ENCODE measurements around the gene VSNL1. TPM values are rescaled to one million over a fixed set of nuclear protein-coding genes. Genes with fewer than 3 reads are reported as not detected.

Gene VSNL1
- total RNA-seq, 1 experiment from 2014 or later = not detected

- Histone ChIP-seq H3K27ac (no peak overlapping the region), H3K4me2 (peak overlapping the region; percentile 6; the same call in 1 of the 2 replicates), H4K20me1 (ENCODE audit: insufficient read depth) (no peaks in the 10 kb centered on the region), H3K79me2 (ENCODE audit: low read depth) (no peaks in the 10 kb centered on the region), H2AFZ (0 out of 2 replicates have a peak overlapping the region, but pooled peaks have one; percentile 5), H3K4me1 (replicated peaks; ENCODE audit: insufficient read depth) (peaks cover 15% of the 10 kb centered on the region), H3K4me3 (no peak overlapping the region), H3K36me3 (ENCODE audit: low read depth) (no peaks in the 10 kb centered on the region), H3K9me2 (ENCODE audit: insufficient read depth) (peaks cover 7% of the 10 kb centered on the region; the same call in 1 of the 2 replicates), H3F3A (ENCODE audit: insufficient read depth, low read depth) (no peaks in the 10 kb centered on the region), H3K9me3 (ENCODE audit: insufficient read depth, low read depth) (no peaks in the 10 kb centered on the region), H3K27me3 (ENCODE audit: insufficient read depth, low read depth) (no peaks in the 10 kb centered on the region)
- ChIA-PET POLR2A (ENCODE audit: unreplicated experiment) (interaction anchor here (0.6 kb wide), 1 partner anchor 1330 kb away, joined by 5 read pairs; no protein-coding TSS in a partner anchor), CTCF (no interaction called here)
- BruUV-seq (replicated peaks) = no TSS peak
- DNase-seq = no peak
- TF ChIP-seq, protein P1, sequence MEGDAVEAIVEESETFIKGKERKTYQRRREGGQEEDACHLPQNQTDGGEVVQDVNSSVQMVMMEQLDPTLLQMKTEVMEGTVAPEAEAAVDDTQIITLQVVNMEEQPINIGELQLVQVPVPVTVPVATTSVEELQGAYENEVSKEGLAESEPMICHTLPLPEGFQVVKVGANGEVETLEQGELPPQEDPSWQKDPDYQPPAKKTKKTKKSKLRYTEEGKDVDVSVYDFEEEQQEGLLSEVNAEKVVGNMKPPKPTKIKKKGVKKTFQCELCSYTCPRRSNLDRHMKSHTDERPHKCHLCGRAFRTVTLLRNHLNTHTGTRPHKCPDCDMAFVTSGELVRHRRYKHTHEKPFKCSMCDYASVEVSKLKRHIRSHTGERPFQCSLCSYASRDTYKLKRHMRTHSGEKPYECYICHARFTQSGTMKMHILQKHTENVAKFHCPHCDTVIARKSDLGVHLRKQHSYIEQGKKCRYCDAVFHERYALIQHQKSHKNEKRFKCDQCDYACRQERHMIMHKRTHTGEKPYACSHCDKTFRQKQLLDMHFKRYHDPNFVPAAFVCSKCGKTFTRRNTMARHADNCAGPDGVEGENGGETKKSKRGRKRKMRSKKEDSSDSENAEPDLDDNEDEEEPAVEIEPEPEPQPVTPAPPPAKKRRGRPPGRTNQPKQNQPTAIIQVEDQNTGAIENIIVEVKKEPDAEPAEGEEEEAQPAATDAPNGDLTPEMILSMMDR (conservative IDR thresholded peaks at IDR 0.05) = no peak
- TF ChIP-seq EZH2 (IDR thresholded peaks at IDR 0.05; ENCODE audit: low read depth) = no peak
- intact Hi-C loops (cut with micrococcal nuclease; ENCODE audit: unreplicated experiment) = no loop called here
Observed at GRCh38 chr2:17506736-17507616, 33.5 kb upstream of the VSNL1 start.

DNA sequence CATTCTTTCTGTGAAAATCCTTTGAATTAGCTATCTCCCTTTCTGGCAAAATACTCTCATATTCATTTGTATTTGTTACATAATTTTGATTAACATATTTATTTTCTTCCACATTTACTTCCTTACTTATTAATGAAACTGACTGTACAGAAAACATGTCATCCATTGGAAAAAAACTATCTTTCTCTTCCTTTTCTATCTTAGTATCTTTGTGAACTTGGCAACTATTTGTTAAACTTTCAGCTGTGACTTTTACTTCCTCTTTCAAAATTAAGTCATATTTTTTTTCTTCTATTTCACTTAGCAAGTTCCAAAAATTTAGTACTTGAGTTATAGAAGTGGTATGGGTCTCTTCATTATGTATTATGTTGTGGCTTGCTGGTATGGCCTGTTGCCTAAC, 24.8 kb upstream of the VSNL1 start:
- Histone ChIP-seq H3K4me3 (no peak overlapping the region), H3K9me2 (ENCODE audit: insufficient read depth) (peaks cover 8% of the 10 kb centered on the region; the same call in 1 of the 2 replicates), H3K4me2 (no peak overlapping the region), H3K4me1 (replicated peaks; ENCODE audit: insufficient read depth) (no peaks in the 10 kb centered on the region; the same call in 1 of the 2 replicates), H4K20me1 (ENCODE audit: insufficient read depth) (no peaks in the 10 kb centered on the region), H3K79me2 (ENCODE audit: low read depth) (no peaks in the 10 kb centered on the region), H3K27ac (no peak overlapping the region), H3K36me3 (ENCODE audit: low read depth) (no peaks in the 10 kb centered on the region), H3K27me3 (ENCODE audit: insufficient read depth, low read depth) (no peaks in the 10 kb centered on the region), H3K9me3 (ENCODE audit: insufficient read depth, low read depth) (0 out of 2 replicates have a peak, but pooled peaks cover 3% of the 10 kb centered on the region), H3F3A (ENCODE audit: insufficient read depth, low read depth) (no peaks in the 10 kb centered on the region), H2AFZ (peak overlapping the region; percentile 52)
- POLR2A ChIA-PET (ENCODE audit: unreplicated experiment) = no interaction called here
- CTCF ChIA-PET = no interaction called here
- no peak for TF ChIP-seq EZH2 (IDR thresholded peaks at IDR 0.05; ENCODE audit: low read depth)
- TF ChIP-seq, protein P1 (conservative IDR thresholded peaks at IDR 0.05) = no peak
- BruUV-seq (replicated peaks) = no TSS peak
- intact Hi-C loops (cut with micrococcal nuclease; ENCODE audit: unreplicated experiment) = no loop called here
- no peak for DNase-seq

- Histone ChIP-seq H2AFZ (peak overlapping the region; percentile 88), H3K27ac (no peak overlapping the region)
- intact Hi-C loops (cut with micrococcal nuclease; ENCODE audit: unreplicated experiment) = no loop called here
Observed at GRCh38 chr2:17517481-17518211, 22.9 kb upstream of the VSNL1 start.

More at GRCh38 chr2:17517481-17518211, 22.9 kb upstream of the VSNL1 start:
- H3K79me2 ChIP-seq (ENCODE audit: low read depth) = no peaks in the 10 kb centered on the region
- no peaks in the 10 kb centered on the region for H3F3A ChIP-seq (ENCODE audit: insufficient read depth, low read depth)
- 0 out of 2 replicates have a peak, but pooled peaks cover 4% of the 10 kb centered on the region for H3K9me2 ChIP-seq (ENCODE audit: insufficient read depth)
- no peaks in the 10 kb centered on the region; the same call in 1 of the 2 replicates for H3K4me1 ChIP-seq (replicated peaks; ENCODE audit: insufficient read depth)
- 0 out of 2 replicates have a peak, but pooled peaks cover 3% of the 10 kb centered on the region for H3K9me3 ChIP-seq (ENCODE audit: insufficient read depth, low read depth)
- peak overlapping the region; percentile 94 for H3K4me2 ChIP-seq
- H3K27me3 ChIP-seq (ENCODE audit: insufficient read depth, low read depth) = no peaks in the 10 kb centered on the region
- H4K20me1 ChIP-seq (ENCODE audit: insufficient read depth) = no peaks in the 10 kb centered on the region
- TF ChIP-seq, protein P1 (conservative IDR thresholded peaks at IDR 0.05) = no peak
- BruUV-seq (replicated peaks) = no TSS peak
- no peak for DNase-seq
- H3K36me3 ChIP-seq (ENCODE audit: low read depth) = no peaks in the 10 kb centered on the region
- H3K4me3 ChIP-seq = peak overlapping the region; percentile 68
- POLR2A ChIA-PET (ENCODE audit: unreplicated experiment) = interaction anchor here (0.7 kb wide), 1 partner anchor 860 kb away, joined by 4 read pairs; no protein-coding TSS in a partner anchor
- CTCF ChIA-PET = no interaction called here

All from PC-9 (cell line).